ENCODE results near the gene CCSER1. TPM values are rescaled to one million over a fixed set of nuclear protein-coding genes. Genes with fewer than 3 reads are reported as not detected.
A peak's percentile ranks its signal among the peaks of the same experiment; 100 is the strongest.

The CCSER1 gene
- polyA plus RNA-seq, 3 donors = 0.09 to 0.75 (median 0.13) TPM

DNA sequence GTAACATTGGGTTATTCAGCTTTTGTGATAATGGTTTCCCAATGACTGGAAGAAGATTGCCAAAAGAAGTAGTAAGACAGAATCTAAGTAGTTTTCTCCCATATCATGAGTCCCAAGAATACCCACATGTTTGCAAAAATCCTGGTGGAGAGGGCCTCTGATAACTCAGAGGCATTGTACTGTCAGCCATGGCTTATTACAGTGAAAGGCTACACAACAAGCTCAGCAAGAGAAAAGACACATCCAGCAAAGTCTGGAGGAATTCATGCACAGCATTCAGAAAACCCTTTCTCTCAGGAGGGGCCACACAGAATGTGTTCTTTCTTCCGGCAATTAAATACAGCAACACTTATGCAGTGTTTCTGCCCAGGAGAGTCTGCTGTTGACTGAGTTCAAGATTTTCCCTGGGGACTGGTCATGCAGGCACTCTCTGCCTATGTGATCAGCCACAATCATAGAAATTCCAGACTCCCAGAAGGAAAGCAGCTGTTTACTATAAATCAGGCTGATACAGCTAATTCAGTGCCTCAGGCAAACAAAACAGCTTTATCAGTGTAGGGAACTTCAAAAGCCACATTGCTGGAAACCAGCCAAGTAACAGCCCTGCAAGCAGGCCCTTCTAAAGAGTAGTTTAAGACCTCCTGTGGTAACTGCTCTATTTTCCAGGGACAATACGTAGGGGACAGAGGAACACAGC is 937.1 kb downstream of the CCSER1 start:
- H3K27me3 ChIP-seq (ENCODE audit: control insufficient read depth in 2 of 2, insufficient read depth in 2 of 2, low read length in 2 of 2) = no peaks in the 10 kb centered on the region

DNA sequence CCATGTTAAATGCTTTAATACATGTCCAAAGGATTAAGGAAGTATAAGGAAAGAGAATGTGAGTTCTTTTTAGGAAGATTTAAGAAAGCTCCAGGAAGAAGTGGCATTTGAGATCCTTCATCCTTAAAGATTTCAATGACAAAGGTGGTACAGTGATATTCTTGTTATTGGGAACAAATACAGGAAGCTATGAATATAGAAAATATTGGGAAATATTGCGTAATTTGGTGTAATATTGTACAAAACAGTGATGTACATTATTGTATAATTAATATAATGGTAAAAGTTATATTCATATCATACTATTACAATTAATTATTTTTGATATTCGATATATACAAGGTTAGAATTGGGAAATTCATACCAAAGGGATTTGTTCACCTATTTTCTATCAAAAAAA is 937.9 kb downstream of the CCSER1 start:
- Histone ChIP-seq H3K27me3 (ENCODE audit: control insufficient read depth in 2 of 2, insufficient read depth in 2 of 2, low read length in 2 of 2) (no peaks in the 10 kb centered on the region), H4K20me1 (ENCODE audit: insufficient read depth, low read length) (no peaks in the 10 kb centered on the region), H3K79me2 (ENCODE audit: insufficient read depth, low read length) (no peaks in the 10 kb centered on the region), H3K27ac (ENCODE audit: low read depth in 1 of 2, low read length in 2 of 2) (no peak overlapping the region), H3K4me2 (replicated peaks; ENCODE audit: extremely low read depth, low read length, poor library complexity, severe bottlenecking) (no peak overlapping the region), H3K9ac (ENCODE audit: insufficient read depth, low read length, poor library complexity, severe bottlenecking) (no peak overlapping the region), H3K36me3 (replicated peaks in 1 of 2; ENCODE audit: control insufficient read depth in 1 of 2, insufficient read depth in 2 of 2, low read length in 2 of 2) (no peaks in the 10 kb centered on the region), H2AFZ (ENCODE audit: insufficient read depth, low read depth, low read length, poor library complexity, severe bottlenecking) (no peak overlapping the region), H3K4me1 (ENCODE audit: control insufficient read depth in 1 of 2, insufficient read depth in 2 of 2, low read length in 2 of 2) (peaks cover 0 to 9% of the 10 kb centered on the region in 2 donors), H3K9me3 (replicated peaks in 1 of 2; ENCODE audit: control insufficient read depth in 1 of 2, insufficient read depth in 1 of 2, low read length in 2 of 2) (no peaks in the 10 kb centered on the region), H3K4me3 (replicated peaks in 1 of 3; ENCODE audit: low read depth in 2 of 3, low read length in 3 of 3) (no peak overlapping the region)
- TF ChIP-seq, protein P1, sequence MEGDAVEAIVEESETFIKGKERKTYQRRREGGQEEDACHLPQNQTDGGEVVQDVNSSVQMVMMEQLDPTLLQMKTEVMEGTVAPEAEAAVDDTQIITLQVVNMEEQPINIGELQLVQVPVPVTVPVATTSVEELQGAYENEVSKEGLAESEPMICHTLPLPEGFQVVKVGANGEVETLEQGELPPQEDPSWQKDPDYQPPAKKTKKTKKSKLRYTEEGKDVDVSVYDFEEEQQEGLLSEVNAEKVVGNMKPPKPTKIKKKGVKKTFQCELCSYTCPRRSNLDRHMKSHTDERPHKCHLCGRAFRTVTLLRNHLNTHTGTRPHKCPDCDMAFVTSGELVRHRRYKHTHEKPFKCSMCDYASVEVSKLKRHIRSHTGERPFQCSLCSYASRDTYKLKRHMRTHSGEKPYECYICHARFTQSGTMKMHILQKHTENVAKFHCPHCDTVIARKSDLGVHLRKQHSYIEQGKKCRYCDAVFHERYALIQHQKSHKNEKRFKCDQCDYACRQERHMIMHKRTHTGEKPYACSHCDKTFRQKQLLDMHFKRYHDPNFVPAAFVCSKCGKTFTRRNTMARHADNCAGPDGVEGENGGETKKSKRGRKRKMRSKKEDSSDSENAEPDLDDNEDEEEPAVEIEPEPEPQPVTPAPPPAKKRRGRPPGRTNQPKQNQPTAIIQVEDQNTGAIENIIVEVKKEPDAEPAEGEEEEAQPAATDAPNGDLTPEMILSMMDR (IDR thresholded peaks at IDR 0.05) = no peak
- Mint-ChIP-seq H3K4me1 (peaks cover 17% of the 10 kb centered on the region), H3K27me3 (ENCODE audit: low read depth in 3 of 3) (no peaks in the 10 kb centered on the region), H3K4me3 (no peak overlapping the region), H3K9me3 (peaks cover 0 to 8% (median 0%) of the 10 kb centered on the region in 7 donors), H3K27ac (no peak overlapping the region), H3K36me3 (no peaks in the 10 kb centered on the region)
- intact Hi-C loops (cut with micrococcal nuclease) = no loop called here
- no CpG with 5 or more reads among the region's 2 CpGs for WGBS (ENCODE audit: insufficient coverage)
- DNase-seq = no peak

More for the DNA sequence above, 937.1 kb downstream of the CCSER1 start:
- Mint-ChIP-seq H3K27me3 (ENCODE audit: low read depth in 3 of 3) (no peaks in the 10 kb centered on the region), H3K4me1 (peaks cover 17% of the 10 kb centered on the region), H3K36me3 (no peaks in the 10 kb centered on the region), H3K27ac (peak overlapping the region in 1 of 7 donors; percentile 46), H3K4me3 (no peak overlapping the region), H3K9me3 (peaks cover 0 to 8% (median 0%) of the 10 kb centered on the region in 7 donors)
- Histone ChIP-seq H3K79me2 (ENCODE audit: insufficient read depth, low read length) (no peaks in the 10 kb centered on the region), H3K4me3 (replicated peaks in 1 of 3; ENCODE audit: low read depth in 2 of 3, low read length in 3 of 3) (no peak overlapping the region), H3K9ac (ENCODE audit: insufficient read depth, low read length, poor library complexity, severe bottlenecking) (no peak overlapping the region), H4K20me1 (ENCODE audit: insufficient read depth, low read length) (no peaks in the 10 kb centered on the region), H3K4me2 (replicated peaks; ENCODE audit: extremely low read depth, low read length, poor library complexity, severe bottlenecking) (no peak overlapping the region), H3K36me3 (replicated peaks in 1 of 2; ENCODE audit: control insufficient read depth in 1 of 2, insufficient read depth in 2 of 2, low read length in 2 of 2) (no peaks in the 10 kb centered on the region), H3K27ac (ENCODE audit: low read depth in 1 of 2, low read length in 2 of 2) (no peak overlapping the region), H3K4me1 (ENCODE audit: control insufficient read depth in 1 of 2, insufficient read depth in 2 of 2, low read length in 2 of 2) (peaks cover 0 to 9% of the 10 kb centered on the region in 2 donors), H3K9me3 (replicated peaks in 1 of 2; ENCODE audit: control insufficient read depth in 1 of 2, insufficient read depth in 1 of 2, low read length in 2 of 2) (no peaks in the 10 kb centered on the region), H2AFZ (ENCODE audit: insufficient read depth, low read depth, low read length, poor library complexity, severe bottlenecking) (no peak overlapping the region)
- no peak for DNase-seq
- WGBS (ENCODE audit: insufficient coverage) = no CpG with 5 or more reads among the region's 2 CpGs
- TF ChIP-seq, protein P1 (IDR thresholded peaks at IDR 0.05) = no peak
- intact Hi-C loops (cut with micrococcal nuclease) = no loop called here

Data from CD14-positive monocyte (primary cell).